Measurements from ENCODE around the gene CADM4.
"Not testable (repeated sequence)": the region's sequence is repeated elsewhere in the genome, so short reads cannot be mapped to it uniquely, and the experiment has no call there.

Gene CADM4

DNA sequence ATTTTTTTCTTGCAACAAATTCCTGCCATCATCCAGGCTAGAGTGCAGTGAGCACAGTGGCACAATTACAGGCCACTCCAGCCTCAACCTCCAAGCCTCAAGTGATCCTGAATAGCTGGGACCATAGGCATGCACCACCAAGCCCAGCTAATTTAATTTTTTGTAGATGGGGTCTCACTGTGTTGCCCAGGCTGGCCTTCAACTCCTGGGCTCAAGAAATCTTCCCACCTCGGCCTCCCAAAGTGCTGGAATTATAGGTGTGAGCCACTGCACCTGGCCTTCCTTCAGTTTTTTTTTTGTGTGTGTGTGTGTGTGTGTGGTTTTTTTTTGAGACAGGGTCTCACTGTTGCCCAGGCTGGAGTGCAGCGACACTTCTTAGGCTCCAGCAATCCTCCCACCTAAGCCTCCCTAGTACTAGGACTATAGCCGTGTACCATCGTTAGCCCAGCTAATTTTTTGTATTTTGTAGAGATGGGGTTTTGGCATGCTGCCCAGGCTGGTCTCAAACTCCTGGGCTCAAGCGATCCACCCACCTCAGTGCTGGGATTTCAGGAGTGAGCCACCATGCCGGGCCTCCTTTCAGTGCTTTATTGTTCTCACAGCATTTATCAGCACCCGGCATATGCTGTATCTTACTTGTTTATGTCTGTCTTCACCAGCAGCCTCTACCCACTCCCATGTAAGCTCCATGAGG is 33.6 kb downstream of the CADM4 start:
- Histone ChIP-seq H2BK5ac (ENCODE audit: low read depth, low read length, poor library complexity, severe bottlenecking) (no peak overlapping the region), H4K8ac (ENCODE audit: low read length) (no peak overlapping the region), H3K4me1 (ENCODE audit: control insufficient read depth, insufficient read depth, low read depth, low read length) (peaks cover 6% of the 10 kb centered on the region), H3K23ac (ENCODE audit: low read length in 2 of 2) (no peak overlapping the region), H3K18ac (ENCODE audit: low read depth in 1 of 2, low read length in 2 of 2) (no peak overlapping the region), H3K27ac (ENCODE audit: low read length, poor library complexity, severe bottlenecking) (no peak overlapping the region), H3K4ac (ENCODE audit: low read depth in 1 of 2, low read length in 2 of 2) (no peak overlapping the region), H3K36me3 (ENCODE audit: control insufficient read depth in 1 of 2, insufficient read depth in 2 of 2, low read depth in 1 of 2, low read length in 2 of 2) (peaks cover 36 to 38% of the 10 kb centered on the region in 2 experiments), H2AFZ (ENCODE audit: low read depth, low read length) (no peak overlapping the region), H2BK120ac (ENCODE audit: low read depth, low read length) (no peak overlapping the region), H3K4me2 (ENCODE audit: low read length, poor library complexity, severe bottlenecking) (no peak overlapping the region), H2BK12ac (ENCODE audit: low read length in 2 of 2) (no peak overlapping the region), H3K9me3 (ENCODE audit: control insufficient read depth, low read length) (no peaks in the 10 kb centered on the region), H2AK5ac (ENCODE audit: low read length, severe bottlenecking) (no peak overlapping the region), H3K4me3 (ENCODE audit: insufficient read depth in 1 of 2, low read depth in 1 of 2, low read length in 2 of 2) (no peak overlapping the region), H2BK15ac (ENCODE audit: low read depth, poor library complexity, severe bottlenecking) (no peak overlapping the region), H3K14ac (ENCODE audit: low read length in 2 of 2) (no peak overlapping the region), H3K79me1 (replicated peaks; ENCODE audit: low read length, poor library complexity, severe bottlenecking) (peaks cover 49% of the 10 kb centered on the region), H4K91ac (ENCODE audit: low read length) (no peak overlapping the region), H3K27me3 (ENCODE audit: control insufficient read depth in 1 of 2, insufficient read depth in 1 of 2, low read length in 2 of 2) (no peaks in the 10 kb centered on the region), H3K9ac (ENCODE audit: low read length) (no peak overlapping the region)
- DNase-seq, result no peak
- WGBS, result 90% methylated on average over 6 of the region's 7 CpGs

DNA sequence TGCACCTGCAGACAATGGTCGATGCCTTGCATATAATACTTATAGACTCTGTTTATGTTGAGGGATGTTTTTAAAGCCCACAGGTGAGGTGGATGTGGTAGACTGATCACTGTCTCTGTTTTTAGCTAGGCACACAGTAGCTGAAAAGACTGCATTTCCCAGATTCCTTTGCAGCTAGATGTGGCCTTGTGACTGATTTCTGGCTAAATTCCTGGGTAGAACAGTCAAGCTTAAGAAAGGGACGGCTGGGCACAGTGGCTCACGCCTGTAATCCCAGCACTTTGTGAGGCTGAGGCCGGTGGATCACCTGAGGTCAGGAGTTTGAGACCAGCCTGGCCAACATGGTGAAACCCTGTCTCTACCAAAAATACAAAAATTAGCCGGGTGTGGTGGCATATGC is 39.3 kb downstream of the CADM4 start:
- not testable (repeated sequence) for H3K27me3 ChIP-seq (ENCODE audit: control insufficient read depth in 1 of 2, insufficient read depth in 1 of 2, low read length in 2 of 2); H3K4me1 ChIP-seq (ENCODE audit: control insufficient read depth, insufficient read depth, low read depth, low read length); H2AK5ac ChIP-seq (ENCODE audit: low read length, severe bottlenecking); H4K8ac ChIP-seq (ENCODE audit: low read length); H3K14ac ChIP-seq (ENCODE audit: low read length in 2 of 2); H3K9me3 ChIP-seq (ENCODE audit: control insufficient read depth, low read length); H3K23ac ChIP-seq (ENCODE audit: low read length in 2 of 2); H2BK5ac ChIP-seq (ENCODE audit: low read depth, low read length, poor library complexity, severe bottlenecking); H3K4ac ChIP-seq (ENCODE audit: low read depth in 1 of 2, low read length in 2 of 2); H2BK12ac ChIP-seq (ENCODE audit: low read length in 2 of 2); DNase-seq; H2BK120ac ChIP-seq (ENCODE audit: low read depth, low read length); H3K27ac ChIP-seq (ENCODE audit: low read length, poor library complexity, severe bottlenecking); H3K4me2 ChIP-seq (ENCODE audit: low read length, poor library complexity, severe bottlenecking); H2BK15ac ChIP-seq (ENCODE audit: low read depth, poor library complexity, severe bottlenecking); H4K91ac ChIP-seq (ENCODE audit: low read length); H3K4me3 ChIP-seq (ENCODE audit: insufficient read depth in 1 of 2, low read depth in 1 of 2, low read length in 2 of 2); H3K18ac ChIP-seq (ENCODE audit: low read depth in 1 of 2, low read length in 2 of 2); H2AFZ ChIP-seq (ENCODE audit: low read depth, low read length)
- Histone ChIP-seq H3K9ac (ENCODE audit: low read length) (peak overlapping the region; percentile 49), H3K79me1 (replicated peaks; ENCODE audit: low read length, poor library complexity, severe bottlenecking) (peaks cover 40% of the 10 kb centered on the region), H3K36me3 (ENCODE audit: control insufficient read depth in 1 of 2, insufficient read depth in 2 of 2, low read depth in 1 of 2, low read length in 2 of 2) (peaks cover 24 to 41% of the 10 kb centered on the region in 2 experiments)
- WGBS, result 98% methylated on average over 5 of the region's 5 CpGs

DNA sequence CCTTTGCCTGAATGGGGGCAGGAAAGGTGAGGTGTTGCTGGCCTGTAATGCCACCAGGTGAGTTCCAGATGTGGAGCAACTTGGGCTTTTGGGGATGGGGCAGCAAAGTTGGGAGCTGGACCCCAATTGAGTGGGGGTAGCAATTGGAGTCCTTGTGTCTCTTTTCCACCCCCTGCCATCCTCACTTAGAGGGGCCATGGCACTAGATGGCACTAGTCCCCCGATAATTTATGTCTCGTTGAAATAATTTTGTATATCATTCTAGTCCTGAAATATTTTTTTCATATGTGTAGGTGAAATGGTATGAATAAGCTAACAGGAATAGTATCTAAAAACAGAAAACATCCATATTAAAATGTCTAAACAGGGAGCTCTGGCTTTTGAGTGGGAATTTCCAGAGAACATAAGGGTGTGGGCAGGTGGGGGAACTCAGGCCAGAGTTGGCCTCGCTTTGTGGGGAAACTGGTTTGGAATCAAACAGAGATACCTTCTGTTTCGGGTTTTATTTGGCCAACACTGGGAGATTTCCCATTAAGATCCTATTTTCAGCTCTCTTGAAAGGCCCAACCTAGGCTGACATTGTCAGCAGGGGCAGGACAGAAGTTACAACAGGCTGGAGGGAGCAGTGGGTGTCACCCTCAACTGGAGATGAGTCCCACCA is 39.9 kb downstream of the CADM4 start:
- Histone ChIP-seq H3K9ac (ENCODE audit: low read length) (peak overlapping the region; percentile 49), H3K4me2 (ENCODE audit: low read length, poor library complexity, severe bottlenecking) (no peak overlapping the region), H4K8ac (ENCODE audit: low read length) (no peak overlapping the region), H3K18ac (ENCODE audit: low read depth in 1 of 2, low read length in 2 of 2) (no peak overlapping the region), H2BK15ac (ENCODE audit: low read depth, poor library complexity, severe bottlenecking) (no peak overlapping the region), H2BK5ac (ENCODE audit: low read depth, low read length, poor library complexity, severe bottlenecking) (no peak overlapping the region), H2BK12ac (ENCODE audit: low read length in 2 of 2) (no peak overlapping the region), H4K91ac (ENCODE audit: low read length) (no peak overlapping the region), H3K14ac (ENCODE audit: low read length in 2 of 2) (no peak overlapping the region), H3K36me3 (ENCODE audit: control insufficient read depth in 1 of 2, insufficient read depth in 2 of 2, low read depth in 1 of 2, low read length in 2 of 2) (peaks cover 24 to 41% of the 10 kb centered on the region in 2 experiments), H3K79me1 (replicated peaks; ENCODE audit: low read length, poor library complexity, severe bottlenecking) (peaks cover 39% of the 10 kb centered on the region), H3K27ac (ENCODE audit: low read length, poor library complexity, severe bottlenecking) (no peak overlapping the region), H2AK5ac (ENCODE audit: low read length, severe bottlenecking) (no peak overlapping the region), H3K4me1 (ENCODE audit: control insufficient read depth, insufficient read depth, low read depth, low read length) (peaks cover 8% of the 10 kb centered on the region), H2AFZ (ENCODE audit: low read depth, low read length) (no peak overlapping the region), H2BK120ac (ENCODE audit: low read depth, low read length) (no peak overlapping the region), H3K27me3 (ENCODE audit: control insufficient read depth in 1 of 2, insufficient read depth in 1 of 2, low read length in 2 of 2) (no peaks in the 10 kb centered on the region), H3K4ac (ENCODE audit: low read depth in 1 of 2, low read length in 2 of 2) (no peak overlapping the region), H3K9me3 (ENCODE audit: control insufficient read depth, low read length) (no peaks in the 10 kb centered on the region), H3K23ac (ENCODE audit: low read length in 2 of 2) (no peak overlapping the region), H3K4me3 (ENCODE audit: insufficient read depth in 1 of 2, low read depth in 1 of 2, low read length in 2 of 2) (no peak overlapping the region)
- WGBS, result 100% methylated on average over 2 of the region's 4 CpGs
- no peak for DNase-seq

DNA sequence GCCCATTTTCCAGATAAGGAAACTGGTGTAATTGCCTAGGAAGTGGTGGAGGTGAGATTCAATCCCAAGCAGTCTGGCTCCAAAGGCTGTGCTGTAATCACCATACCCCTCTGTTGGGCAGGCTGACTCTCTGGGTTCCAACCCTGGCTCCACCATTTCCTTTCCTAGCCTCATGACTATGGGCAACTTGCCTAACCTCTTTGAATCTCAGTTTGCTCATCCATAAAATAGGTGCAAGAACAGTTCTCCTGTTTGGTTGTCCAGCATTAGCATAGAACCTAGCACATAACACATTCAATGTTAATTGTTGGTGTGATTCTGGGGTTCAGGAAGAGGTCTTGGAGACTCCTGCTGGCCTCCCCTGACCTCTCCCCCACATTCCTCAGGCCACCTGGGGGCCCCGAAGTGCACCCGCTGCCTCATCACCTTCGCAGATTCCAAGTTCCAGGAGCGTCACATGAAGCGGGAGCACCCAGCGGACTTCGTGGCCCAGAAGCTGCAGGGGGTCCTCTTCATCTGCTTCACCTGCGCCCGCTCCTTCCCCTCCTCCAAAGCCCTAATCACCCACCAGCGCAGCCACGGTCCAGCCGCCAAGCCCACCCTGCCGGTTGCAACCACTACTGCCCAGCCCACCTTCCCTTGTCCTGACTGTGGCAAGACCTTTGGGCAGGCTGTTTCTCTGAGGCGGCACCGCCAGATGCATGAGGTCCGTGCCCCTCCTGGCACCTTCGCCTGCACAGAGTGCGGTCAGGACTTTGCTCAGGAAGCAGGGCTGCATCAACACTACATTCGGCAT is 41.0 kb downstream of the CADM4 start:
- Histone ChIP-seq H2AK5ac (ENCODE audit: low read length, severe bottlenecking) (no peak overlapping the region), H2AFZ (ENCODE audit: low read depth, low read length) (no peak overlapping the region), H3K4ac (ENCODE audit: low read depth in 1 of 2, low read length in 2 of 2) (no peak overlapping the region), H3K23ac (ENCODE audit: low read length in 2 of 2) (no peak overlapping the region), H2BK5ac (ENCODE audit: low read depth, low read length, poor library complexity, severe bottlenecking) (no peak overlapping the region), H3K4me2 (ENCODE audit: low read length, poor library complexity, severe bottlenecking) (no peak overlapping the region), H2BK15ac (ENCODE audit: low read depth, poor library complexity, severe bottlenecking) (no peak overlapping the region), H3K18ac (ENCODE audit: low read depth in 1 of 2, low read length in 2 of 2) (no peak overlapping the region), H4K8ac (ENCODE audit: low read length) (no peak overlapping the region), H3K36me3 (ENCODE audit: control insufficient read depth in 1 of 2, insufficient read depth in 2 of 2, low read depth in 1 of 2, low read length in 2 of 2) (peaks cover 28 to 48% of the 10 kb centered on the region in 2 experiments), H3K27ac (ENCODE audit: low read length, poor library complexity, severe bottlenecking) (no peak overlapping the region), H2BK12ac (ENCODE audit: low read length in 2 of 2) (no peak overlapping the region), H3K9ac (ENCODE audit: low read length) (peak overlapping the region; percentile 99), H3K79me1 (replicated peaks; ENCODE audit: low read length, poor library complexity, severe bottlenecking) (peaks cover 34% of the 10 kb centered on the region), H3K14ac (ENCODE audit: low read length in 2 of 2) (no peak overlapping the region), H3K9me3 (ENCODE audit: control insufficient read depth, low read length) (no peaks in the 10 kb centered on the region), H4K91ac (ENCODE audit: low read length) (no peak overlapping the region), H2BK120ac (ENCODE audit: low read depth, low read length) (no peak overlapping the region), H3K27me3 (ENCODE audit: control insufficient read depth in 1 of 2, insufficient read depth in 1 of 2, low read length in 2 of 2) (no peaks in the 10 kb centered on the region), H3K4me3 (ENCODE audit: insufficient read depth in 1 of 2, low read depth in 1 of 2, low read length in 2 of 2) (peak overlapping the region in 1 of 2 experiments; percentile 96), H3K4me1 (ENCODE audit: control insufficient read depth, insufficient read depth, low read depth, low read length) (peaks cover 13% of the 10 kb centered on the region)
- WGBS, result 97% methylated on average over 19 of the region's 19 CpGs
- no peak for DNase-seq

Measured in mesenchymal stem cell (in vitro differentiated cells and primary cell).